ENCODE data around the gene CAPZB. TPM values are rescaled to one million over a fixed set of nuclear protein-coding genes. Genes with fewer than 3 reads are reported as not detected.

CAPZB gene
- total RNA-seq, 1 donor from 2014 or later: 189 TPM

GRCh38 chr1:19495799-19496526 is 10.6 kb upstream of the CAPZB start:
- Mint-ChIP-seq H3K4me3 (ENCODE audit: low read depth) (no peak overlapping the region), H3K4me1 (ENCODE audit: low read depth) (no peaks in the 10 kb centered on the region), H3K27ac (no peak overlapping the region), H3K27me3 (peaks cover 51% of the 10 kb centered on the region), H3K9me3 (ENCODE audit: low read depth) (peaks cover 4% of the 10 kb centered on the region), H3K36me3 (ENCODE audit: insufficient read depth) (no peaks in the 10 kb centered on the region)
- no peak for DNase-seq (ENCODE audit: low spot score, unreplicated experiment)
- TF ChIP-seq CTCF (IDR thresholded peaks at IDR 0.05; ENCODE audit: unreplicated experiment): no peak

- no peak for DNase-seq (ENCODE audit: low spot score, unreplicated experiment)
- Mint-ChIP-seq H3K27me3 (peaks cover 49% of the 10 kb centered on the region), H3K9me3 (ENCODE audit: low read depth) (peaks cover 4% of the 10 kb centered on the region), H3K27ac (no peak overlapping the region), H3K36me3 (ENCODE audit: insufficient read depth) (no peaks in the 10 kb centered on the region), H3K4me3 (ENCODE audit: low read depth) (no peak overlapping the region), H3K4me1 (ENCODE audit: low read depth) (no peaks in the 10 kb centered on the region)
- no peak for TF ChIP-seq CTCF (IDR thresholded peaks at IDR 0.05; ENCODE audit: unreplicated experiment)
Observed at GRCh38 chr1:19495000-19495656, 9.8 kb upstream of the CAPZB start.

- Mint-ChIP-seq H3K27ac (no peak overlapping the region), H3K4me3 (ENCODE audit: low read depth) (no peak overlapping the region), H3K27me3 (peaks cover 41% of the 10 kb centered on the region), H3K36me3 (ENCODE audit: insufficient read depth) (no peaks in the 10 kb centered on the region), H3K9me3 (ENCODE audit: low read depth) (no peaks in the 10 kb centered on the region), H3K4me1 (ENCODE audit: low read depth) (no peaks in the 10 kb centered on the region)
- TF ChIP-seq CTCF (IDR thresholded peaks at IDR 0.05; ENCODE audit: unreplicated experiment): no peak
- no peak for DNase-seq (ENCODE audit: low spot score, unreplicated experiment)
Observed at GRCh38 chr1:19493547-19493946, 8.2 kb upstream of the CAPZB start.

GRCh38 chr1:19489996-19490395 is 4.7 kb upstream of the CAPZB start:
- Mint-ChIP-seq H3K27me3 (peaks cover 25% of the 10 kb centered on the region), H3K4me3 (ENCODE audit: low read depth) (no peak overlapping the region), H3K9me3 (ENCODE audit: low read depth) (no peaks in the 10 kb centered on the region), H3K4me1 (ENCODE audit: low read depth) (peaks cover 8% of the 10 kb centered on the region), H3K36me3 (ENCODE audit: insufficient read depth) (no peaks in the 10 kb centered on the region), H3K27ac (no peak overlapping the region)
- no peak for TF ChIP-seq CTCF (IDR thresholded peaks at IDR 0.05; ENCODE audit: unreplicated experiment)
- DNase-seq (ENCODE audit: low spot score, unreplicated experiment): no peak

- H3K9me3 Mint-ChIP-seq (ENCODE audit: low read depth): no peaks in the 10 kb centered on the region
Observed at GRCh38 chr1:19488136-19488535, 2.8 kb upstream of the CAPZB start.

More at GRCh38 chr1:19488136-19488535, 2.8 kb upstream of the CAPZB start:
- DNase-seq (ENCODE audit: low spot score, unreplicated experiment): no peak
- no peaks in the 10 kb centered on the region for H3K36me3 Mint-ChIP-seq (ENCODE audit: insufficient read depth)
- H3K4me3 Mint-ChIP-seq (ENCODE audit: low read depth): no peak overlapping the region
- H3K4me1 Mint-ChIP-seq (ENCODE audit: low read depth): peaks cover 17% of the 10 kb centered on the region
- H3K27me3 Mint-ChIP-seq: peaks cover 17% of the 10 kb centered on the region
- TF ChIP-seq CTCF (IDR thresholded peaks at IDR 0.05; ENCODE audit: unreplicated experiment): peak; percentile 6
- H3K27ac Mint-ChIP-seq: no peak overlapping the region

All from progenitor cell of endocrine pancreas (in vitro differentiated cells).